HCEC 1CT (cell line): Measurements from ENCODE around the gene SLC6A1.
"Not testable (repeated sequence)": the region's sequence is repeated elsewhere in the genome, so short reads cannot be mapped to it uniquely, and the experiment has no call there.

Experiments
- DNase-seq: peaks from one replicate; pipeline ENCODE4 v3.0.0-alpha.2; 2017

The SLC6A1 gene

GRCh38 chr3:11062704-11063103 is 70.2 kb downstream of the SLC6A1 start:
- no peak for DNase-seq

GRCh38 chr3:11071096-11071755 is 78.7 kb downstream of the SLC6A1 start:
- no peak for DNase-seq

- DNase-seq: no peak
Measured at GRCh38 chr3:11072631-11073030, 80.1 kb downstream of the SLC6A1 start.

- no peak for DNase-seq
Measured at GRCh38 chr3:11074011-11074410, 81.5 kb downstream of the SLC6A1 start.

GRCh38 chr3:11074451-11074850 is 81.9 kb downstream of the SLC6A1 start:
- DNase-seq: no peak

- not testable (repeated sequence) for DNase-seq
Measured at GRCh38 chr3:11075122-11075521, 82.6 kb downstream of the SLC6A1 start.

- no peak for DNase-seq
Measured at GRCh38 chr3:11076711-11077110, 84.2 kb downstream of the SLC6A1 start.

- DNase-seq: peak; percentile 76
Measured at GRCh38 chr3:11077466-11077865, 84.9 kb downstream of the SLC6A1 start.

GRCh38 chr3:11078826-11079515 is 86.4 kb downstream of the SLC6A1 start:
- no peak for DNase-seq

- DNase-seq: no peak
Measured at GRCh38 chr3:11080492-11080891, 87.9 kb downstream of the SLC6A1 start.

GRCh38 chr3:11084098-11084497 is 91.5 kb downstream of the SLC6A1 start:
- DNase-seq: no peak

- no peak for DNase-seq
Measured at GRCh38 chr3:11084677-11085076, 92.1 kb downstream of the SLC6A1 start.

- DNase-seq: peak; percentile 6
Measured at GRCh38 chr3:11085093-11085840, 92.7 kb downstream of the SLC6A1 start.

- no peak for DNase-seq
Measured at GRCh38 chr3:11086856-11087255, 94.3 kb downstream of the SLC6A1 start.

- no peak for DNase-seq
Measured at GRCh38 chr3:11088066-11088465, 95.5 kb downstream of the SLC6A1 start.

GRCh38 chr3:11088831-11089230 is 96.3 kb downstream of the SLC6A1 start:
- no peak for DNase-seq
